Chondrocyte (in vitro differentiated cells): ENCODE results near the gene LTO1. TPM values are rescaled to one million over a fixed set of nuclear protein-coding genes. Genes with fewer than 3 reads are reported as not detected.

Experiments used
- DNase-seq: peaks from one replicate; pipeline ENCODE4 v3.0.0; 2021; ENCODE audit warnings: mixed read lengths, low spot score
- H3K27ac Mint-ChIP-seq: one replicate; pipeline ENCODE4 v1.8.0; 2021; ENCODE audit warnings: mild to moderate bottlenecking, moderate library complexity, mixed read lengths; ENCODE audit not compliant: unreplicated experiment
- H3K27me3 Mint-ChIP-seq: 2 replicates; pipeline ENCODE4 v1.8.0; 2021; ENCODE audit warnings: low read depth, mixed read lengths
- H3K36me3 Mint-ChIP-seq: 2 replicates; pipeline ENCODE4 v1.8.0; 2021; ENCODE audit warnings: low read depth, mixed read lengths
- H3K4me1 Mint-ChIP-seq: 2 replicates; pipeline ENCODE4 v1.8.0; 2021; ENCODE audit warnings: low read depth, mild to moderate bottlenecking, mixed read lengths
- H3K4me3 Mint-ChIP-seq: one replicate; pipeline ENCODE4 v1.8.0; 2021; ENCODE audit warnings: mild to moderate bottlenecking, moderate library complexity, mixed read lengths; ENCODE audit not compliant: unreplicated experiment
- H3K9me3 Mint-ChIP-seq: 2 replicates; pipeline ENCODE4 v1.8.0; 2021; ENCODE audit warnings: low read depth, mixed read lengths
- CTCF ChIP-seq: fragments of 200-600 bp; sonication (generic); IDR thresholded peaks from 2 replicates; pipeline ENCODE4 v1.5.0; 2021; ENCODE audit warnings: antibody characterized with exemption, mild to moderate bottlenecking, moderate library complexity
- total RNA-seq: library from RNA; stranded (reverse); gene quantifications from 3 replicates; pipeline ENCODE4 v1.2.1, GENCODE V29; 2021

The LTO1 gene
- total RNA-seq, 1 donor from 2014 or later, result 16.2 TPM

- no peak for TF ChIP-seq CTCF
- Mint-ChIP-seq H3K27me3 (peaks cover 2% of the 10 kb centered on the region), H3K4me3 (no peak overlapping the region), H3K27ac (no peak overlapping the region), H3K36me3 (peaks cover 4% of the 10 kb centered on the region), H3K9me3 (peaks cover 8% of the 10 kb centered on the region), H3K4me1 (peaks cover 15% of the 10 kb centered on the region)
- no peak for DNase-seq
Observed at GRCh38 chr11:69634069-69634468, 41.1 kb downstream of the LTO1 start.

GRCh38 chr11:69632900-69633299 is 42.3 kb downstream of the LTO1 start:
- Mint-ChIP-seq H3K27ac (no peak overlapping the region), H3K4me3 (no peak overlapping the region), H3K4me1 (peaks cover 10% of the 10 kb centered on the region), H3K36me3 (peaks cover 4% of the 10 kb centered on the region), H3K9me3 (peaks cover 11% of the 10 kb centered on the region), H3K27me3 (peaks cover 2% of the 10 kb centered on the region)
- TF ChIP-seq CTCF, result no peak
- DNase-seq, result no peak

- H3K27ac Mint-ChIP-seq, result no peak overlapping the region
- DNase-seq, result no peak
- no peak for TF ChIP-seq CTCF
- H3K27me3 Mint-ChIP-seq, result peaks cover 4% of the 10 kb centered on the region
- no peak overlapping the region for H3K4me3 Mint-ChIP-seq
- peaks cover 6% of the 10 kb centered on the region for H3K36me3 Mint-ChIP-seq
- H3K9me3 Mint-ChIP-seq, result peaks cover 11% of the 10 kb centered on the region
- no peaks in the 10 kb centered on the region for H3K4me1 Mint-ChIP-seq
Observed at GRCh38 chr11:69630424-69630823, 44.7 kb downstream of the LTO1 start.

GRCh38 chr11:69630017-69630416 is 45.1 kb downstream of the LTO1 start:
- no peaks in the 10 kb centered on the region for H3K4me1 Mint-ChIP-seq

GRCh38 chr11:69627551-69627950 is 47.6 kb downstream of the LTO1 start:
- DNase-seq, result no peak
- peaks cover 11% of the 10 kb centered on the region for H3K9me3 Mint-ChIP-seq
- no peak overlapping the region for H3K4me3 Mint-ChIP-seq
- no peak for TF ChIP-seq CTCF
- H3K4me1 Mint-ChIP-seq, result no peaks in the 10 kb centered on the region
- no peak overlapping the region for H3K27ac Mint-ChIP-seq
- H3K27me3 Mint-ChIP-seq, result peaks cover 4% of the 10 kb centered on the region
- H3K36me3 Mint-ChIP-seq, result peaks cover 6% of the 10 kb centered on the region

More at GRCh38 chr11:69630017-69630416, 45.1 kb downstream of the LTO1 start:
- Mint-ChIP-seq H3K27me3 (peaks cover 4% of the 10 kb centered on the region), H3K4me3 (no peak overlapping the region), H3K9me3 (peaks cover 11% of the 10 kb centered on the region), H3K27ac (no peak overlapping the region), H3K36me3 (peaks cover 6% of the 10 kb centered on the region)
- no peak for DNase-seq
- TF ChIP-seq CTCF, result no peak
